GM18517 (cell line): ENCODE measurements around the gene HMCN1.
"Not testable (repeated sequence)": the region's sequence is repeated elsewhere in the genome, so short reads cannot be mapped to it uniquely, and the experiment has no call there.

Source experiments
- ATAC-seq: cut with Tn5 transposase; IDR thresholded peaks from one replicate; pipeline ENCODE4 v1.9.1; 2021; ENCODE audit warnings: mild to moderate bottlenecking, moderate library complexity; ENCODE audit not compliant: unreplicated experiment

The HMCN1 gene

DNA sequence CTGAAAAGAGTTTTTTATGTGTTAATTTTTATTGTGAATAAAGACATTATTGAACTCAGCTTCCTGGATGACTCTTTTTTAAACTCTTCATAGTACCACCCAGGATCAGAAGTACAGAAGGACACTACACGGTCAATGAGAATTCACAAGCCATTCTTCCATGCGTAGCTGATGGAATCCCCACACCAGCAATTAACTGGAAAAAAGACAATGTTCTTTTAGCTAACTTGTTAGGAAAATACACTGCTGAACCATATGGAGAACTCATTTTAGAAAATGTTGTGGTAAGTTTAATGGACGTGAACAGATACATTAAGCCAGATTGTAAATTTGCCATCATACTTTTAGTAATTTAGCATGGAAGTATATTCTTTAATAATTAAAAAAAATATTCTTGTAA lies 391.3 kb downstream of the HMCN1 start:
- no peak for ATAC-seq

DNA sequence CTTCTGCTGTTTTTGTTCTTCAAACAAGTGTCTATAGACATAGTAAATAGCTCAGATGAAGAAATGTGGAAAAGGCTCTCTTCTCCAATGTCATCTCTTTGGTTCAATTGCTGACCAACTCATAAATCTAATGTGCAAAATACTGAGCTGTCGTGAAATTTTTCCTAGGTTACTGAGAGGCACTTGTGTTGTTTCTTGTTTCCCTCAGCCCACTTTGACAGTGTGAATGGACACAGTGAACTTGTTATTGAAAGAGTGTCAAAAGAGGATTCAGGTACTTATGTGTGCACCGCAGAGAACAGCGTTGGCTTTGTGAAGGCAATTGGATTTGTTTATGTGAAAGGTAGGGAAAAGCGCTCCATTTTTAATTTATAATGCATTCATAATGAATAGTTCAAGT lies 395.6 kb downstream of the HMCN1 start:
- no peak for ATAC-seq

DNA sequence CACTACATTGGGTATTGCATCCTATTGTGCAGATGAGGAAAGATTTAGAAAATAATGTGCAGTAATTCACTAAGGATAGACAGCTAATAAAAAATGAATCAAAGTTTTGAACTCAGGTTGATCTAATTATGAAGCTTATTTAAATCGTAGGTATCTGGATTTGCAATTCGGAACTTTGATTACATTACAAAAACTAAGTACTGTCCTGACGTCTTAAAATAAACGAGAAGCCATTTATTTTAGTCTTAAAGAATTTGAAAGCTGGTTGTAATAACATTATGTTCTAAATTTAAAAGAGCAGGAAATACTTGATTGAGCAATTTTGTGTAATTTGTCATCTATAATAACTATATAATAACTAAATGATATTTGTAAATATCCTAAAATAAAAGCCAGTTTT lies 404.9 kb downstream of the HMCN1 start:
- ATAC-seq, result no peak

GRCh38 chr1:186139701-186140100 lies 405.5 kb downstream of the HMCN1 start:
- ATAC-seq, result no peak

DNA sequence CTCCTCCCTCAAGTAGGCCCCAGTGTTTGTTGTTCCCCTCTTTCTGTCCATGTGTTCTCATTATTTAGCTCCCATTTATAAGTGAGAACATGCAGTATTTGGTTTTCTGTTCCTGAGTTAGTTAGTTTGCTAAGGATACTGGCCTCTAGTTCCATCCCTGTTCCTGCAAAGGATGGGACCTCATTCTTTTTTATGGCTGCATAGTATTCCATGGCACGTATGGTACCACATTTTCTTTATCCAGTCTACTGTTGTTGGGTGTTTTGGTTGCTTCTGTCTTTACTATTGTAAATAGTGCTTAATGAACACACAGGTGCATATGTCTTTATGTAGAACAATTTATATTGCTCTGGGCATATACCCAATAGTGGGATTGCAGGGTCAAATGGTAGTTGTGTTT lies 408.0 kb downstream of the HMCN1 start:
- no peak for ATAC-seq

DNA sequence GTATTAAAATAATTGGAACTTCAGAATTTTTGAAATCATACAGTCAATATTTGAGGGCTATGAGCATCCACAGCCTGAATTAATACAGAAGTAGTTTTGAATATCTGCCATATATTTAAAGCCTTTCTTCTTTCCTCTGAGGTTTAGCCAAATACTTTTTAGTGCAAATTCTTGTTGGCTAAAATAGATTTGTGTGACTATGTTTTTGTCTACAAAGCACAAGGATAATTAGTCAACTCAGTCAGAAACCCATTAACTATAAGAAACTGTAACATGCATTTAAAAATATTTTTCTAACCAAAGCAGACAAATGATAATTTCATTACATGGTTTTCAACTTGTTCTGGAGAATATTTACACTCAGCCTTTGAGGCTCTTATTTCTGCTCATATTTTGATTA lies 408.7 kb downstream of the HMCN1 start:
- no peak for ATAC-seq

GRCh38 chr1:186143481-186143880 lies 409.3 kb downstream of the HMCN1 start:
- ATAC-seq, result no peak

- no peak for ATAC-seq
Observed at GRCh38 chr1:186144505-186144904, 410.3 kb downstream of the HMCN1 start.

DNA sequence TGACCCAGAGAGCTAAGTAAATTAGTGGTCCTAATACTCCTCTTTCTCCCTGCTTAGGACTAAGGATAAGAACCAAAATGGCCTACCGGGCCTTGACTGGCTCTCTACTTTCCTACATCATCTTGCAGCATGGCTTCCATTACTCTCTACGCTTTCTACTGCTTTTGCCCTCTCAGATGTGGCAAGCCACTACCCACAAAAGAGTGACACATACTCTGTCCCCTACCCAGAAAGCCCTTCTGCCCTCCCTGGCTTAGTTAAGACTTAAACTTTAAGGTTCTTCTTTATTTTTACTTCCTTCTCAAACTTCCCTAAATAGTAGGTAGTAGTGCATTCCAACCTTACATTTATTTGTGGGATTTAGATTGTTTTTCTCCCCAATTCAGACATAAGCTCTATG lies 412.8 kb downstream of the HMCN1 start:
- ATAC-seq, result no peak

DNA sequence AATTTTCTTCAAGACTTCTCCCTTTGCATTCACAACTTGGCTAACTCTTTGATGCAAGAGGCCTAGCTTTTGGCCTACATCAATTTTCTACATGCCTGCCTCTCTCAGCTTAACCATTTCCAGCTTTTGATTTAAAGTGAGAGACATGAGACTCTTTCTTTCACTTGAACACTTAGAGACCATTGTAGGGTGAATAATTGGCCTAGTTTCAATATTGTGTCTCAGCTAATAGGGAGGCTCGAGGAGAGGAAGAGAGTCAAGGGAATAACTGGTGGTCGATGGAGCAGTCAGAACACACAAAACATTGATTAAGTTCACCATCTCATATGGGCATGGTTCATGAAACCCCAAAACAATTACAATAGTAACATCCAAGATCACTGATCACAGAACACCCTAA lies 415.4 kb downstream of the HMCN1 start:
- no peak for ATAC-seq

GRCh38 chr1:186152227-186152619 lies 418.0 kb downstream of the HMCN1 start:
- ATAC-seq, result no peak

DNA sequence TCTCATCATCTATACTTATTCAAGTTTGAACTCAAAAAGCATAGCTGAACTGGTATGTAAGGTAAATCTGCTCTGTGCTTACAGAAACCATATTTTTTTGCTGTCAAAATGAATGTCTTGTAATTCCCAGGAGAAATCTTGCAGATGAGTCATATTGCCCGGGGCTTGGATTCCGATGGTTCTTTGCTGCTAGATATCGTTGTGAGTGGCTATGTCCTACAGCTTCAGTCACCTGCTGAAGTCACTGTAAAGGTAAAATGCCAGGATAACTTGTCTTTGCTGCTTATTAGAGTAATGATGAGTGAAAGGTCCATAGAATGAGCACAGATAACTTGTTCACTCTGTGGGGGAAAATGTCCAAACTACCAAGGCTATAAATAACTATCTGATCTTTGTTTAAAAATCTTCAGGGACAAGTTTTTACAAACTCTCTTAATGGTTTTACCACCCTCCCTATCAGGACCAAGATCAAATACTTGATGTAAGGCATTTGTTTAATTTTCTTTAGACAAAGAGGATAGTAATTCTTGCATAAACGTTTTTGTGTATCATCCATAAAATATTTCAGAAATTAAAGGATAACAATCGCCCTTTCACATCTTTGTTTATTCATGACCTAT lies 418.5 kb downstream of the HMCN1 start:
- ATAC-seq, result no peak

DNA sequence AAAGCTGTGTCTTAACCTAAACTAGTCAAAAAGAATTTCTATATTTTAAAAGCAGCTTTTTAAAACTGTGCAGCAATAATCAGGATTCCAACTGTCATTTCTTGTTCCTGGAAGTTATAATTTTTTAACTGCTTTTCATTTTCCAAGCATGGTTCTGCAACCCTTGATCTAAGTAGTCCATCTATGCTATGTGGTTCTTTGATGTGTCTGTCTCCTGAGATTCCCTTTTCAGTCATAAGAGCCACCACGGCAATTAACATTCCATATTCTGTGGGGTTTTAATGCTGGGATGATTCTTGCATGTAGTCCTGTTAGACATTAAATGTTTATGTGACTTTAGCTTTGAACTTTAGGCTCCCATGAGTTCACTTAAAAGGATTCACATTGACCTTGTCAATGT lies 420.5 kb downstream of the HMCN1 start:
- ATAC-seq, result no peak

DNA sequence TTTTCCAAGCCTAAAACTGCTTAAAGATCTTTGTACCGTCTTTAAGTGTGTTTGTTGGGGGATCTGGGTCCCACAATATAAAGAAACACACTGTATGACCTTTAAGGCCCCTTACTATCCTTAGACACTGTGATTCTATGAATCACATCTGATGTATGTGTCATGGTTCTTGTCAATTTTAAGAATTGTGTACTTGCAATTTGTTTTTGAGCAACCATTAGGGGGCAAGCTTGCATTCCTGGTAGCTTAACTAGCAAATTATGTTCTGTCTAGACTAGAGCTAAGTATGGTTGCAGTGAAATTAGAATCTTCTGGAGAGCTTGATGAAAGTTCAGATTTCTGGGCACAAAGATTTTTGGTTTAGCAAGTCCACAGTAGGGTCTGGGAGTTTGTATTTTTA lies 421.4 kb downstream of the HMCN1 start:
- peak; percentile 84 for ATAC-seq

- ATAC-seq, result not testable (repeated sequence)
Observed at GRCh38 chr1:186162895-186163294, 428.7 kb downstream of the HMCN1 start.

- no peak for ATAC-seq
Observed at GRCh38 chr1:186164773-186165172, 430.6 kb downstream of the HMCN1 start.

GRCh38 chr1:186165303-186165702 lies 431.1 kb downstream of the HMCN1 start:
- ATAC-seq, result no peak

DNA sequence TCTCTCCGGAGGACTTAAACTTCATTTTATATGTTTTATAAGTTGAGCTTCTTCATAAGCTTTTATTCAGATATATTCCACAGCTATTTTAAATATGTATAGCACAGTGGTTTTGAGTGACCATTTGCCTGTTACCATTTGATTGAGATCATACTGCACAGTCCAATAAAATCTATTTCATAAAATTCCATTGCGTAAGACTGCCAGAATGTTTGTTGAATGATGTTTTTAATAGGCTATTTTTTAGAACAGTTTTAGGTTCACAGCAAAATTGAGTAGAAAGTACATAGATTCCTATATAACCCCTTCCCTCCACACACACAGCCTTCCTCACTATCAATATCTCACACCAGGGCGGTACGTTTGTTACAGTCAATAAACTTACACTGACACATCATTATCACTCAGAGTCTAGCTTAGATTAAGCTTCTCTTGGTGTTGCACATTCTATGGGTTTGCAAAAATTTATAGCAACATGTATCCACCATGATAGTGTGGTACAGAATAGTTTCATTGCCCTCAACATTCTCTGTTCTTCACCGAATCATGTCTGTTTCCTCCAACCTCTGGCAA lies 433.0 kb downstream of the HMCN1 start:
- ATAC-seq, result no peak

DNA sequence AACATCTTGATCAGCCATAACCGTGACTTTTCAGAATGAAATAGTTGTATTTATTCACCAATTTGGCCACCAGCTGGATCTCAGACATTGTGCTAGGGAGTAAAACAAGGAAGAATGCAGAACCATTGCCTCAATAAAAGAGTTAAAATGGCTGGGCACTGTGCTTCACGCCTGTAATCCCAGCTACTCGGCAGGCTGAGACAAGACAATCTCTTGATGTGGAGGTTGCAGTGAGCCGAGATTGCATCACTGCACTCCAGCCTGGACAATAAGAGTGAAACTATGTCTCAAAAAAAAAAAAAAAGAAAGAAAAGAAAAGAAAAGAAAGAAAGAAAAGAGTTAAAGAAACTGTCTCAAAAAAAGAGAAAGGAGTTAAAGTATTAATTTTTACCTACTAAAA lies 441.4 kb downstream of the HMCN1 start:
- ATAC-seq, result no peak

DNA sequence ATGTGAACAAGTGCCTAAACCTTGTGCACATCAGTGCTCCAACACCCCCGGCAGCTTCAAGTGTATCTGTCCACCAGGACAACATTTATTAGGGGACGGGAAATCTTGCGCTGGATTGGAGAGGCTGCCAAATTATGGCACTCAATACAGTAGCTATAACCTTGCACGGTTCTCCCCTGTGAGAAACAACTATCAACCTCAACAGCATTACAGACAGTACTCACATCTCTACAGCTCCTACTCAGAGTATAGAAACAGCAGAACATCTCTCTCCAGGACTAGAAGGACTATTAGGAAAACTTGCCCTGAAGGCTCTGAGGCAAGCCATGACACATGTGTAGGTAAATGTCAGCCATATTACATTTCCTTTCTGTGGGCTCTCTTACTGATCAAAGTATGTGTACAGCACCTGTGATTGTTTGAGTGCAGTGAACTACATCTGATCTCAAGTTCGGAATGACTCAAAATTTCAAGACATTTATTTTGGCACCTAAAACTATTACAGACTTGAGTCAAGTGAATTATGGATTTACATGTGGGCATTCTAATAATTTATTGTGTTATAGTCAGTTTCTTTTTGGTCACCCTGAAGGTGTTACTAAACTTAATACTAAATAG lies 444.3 kb downstream of the HMCN1 start:
- peak; percentile 38 for ATAC-seq

DNA sequence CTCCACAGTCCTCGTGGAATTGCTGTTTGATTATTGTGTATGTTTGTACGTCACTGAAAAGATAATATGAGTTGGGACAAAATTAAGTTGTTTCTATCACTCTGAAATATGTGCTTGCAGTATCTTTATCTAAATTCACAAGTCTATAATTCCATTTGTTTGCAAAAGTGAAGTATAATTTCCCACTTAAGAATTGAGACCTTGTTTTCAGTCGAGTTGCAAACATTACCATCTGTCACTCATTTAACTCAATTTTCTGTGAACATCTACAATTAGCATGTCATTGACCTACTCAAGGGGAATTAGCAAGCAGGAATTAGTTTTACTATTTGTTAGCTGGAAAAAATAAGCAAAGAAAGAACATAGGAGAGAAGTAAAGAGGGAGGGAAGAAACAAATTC lies 445.0 kb downstream of the HMCN1 start:
- no peak for ATAC-seq

- ATAC-seq, result peak; percentile 59
Observed at GRCh38 chr1:186183219-186183618, 449.0 kb downstream of the HMCN1 start.
